DOHH2 (cell line): ENCODE results near the gene BRD2.

Experiments used
- CTCF ChIP-seq: fragments of 200-600 bp; sonication (generic); IDR thresholded peaks from one replicate; pipeline ENCODE4 v1.5.1; 2014; ENCODE audit warnings: antibody characterized with exemption, mild to moderate bottlenecking, low read depth, low read length; ENCODE audit not compliant: poor library complexity, severe bottlenecking
- EZH2phosphoT487 ChIP-seq: fragments of 200-600 bp; sonication (generic); IDR thresholded peaks from 2 replicates; pipeline ENCODE4 v1.6.1; 2017; ENCODE audit warnings: borderline replicate concordance, mild to moderate bottlenecking, antibody characterized with exemption, low read length, moderate library complexity, mixed read lengths

GRCh38 chr6:33023536-33023935 is 55.1 kb downstream of the BRD2 start:
- TF ChIP-seq EZH2phosphoT487: no peak
- TF ChIP-seq CTCF: no peak
